WERI-Rb-1 (cell line): ENCODE measurements around the gene APBA2.

Experiments used
- DNase-seq: peaks from one replicate; pipeline ENCODE4 v3.0.0-alpha.2; 2020
- H3K27ac ChIP-seq: fragments of 250-450 bp; sonication (Bioruptor Pico); 2 replicates; pipeline ENCODE4 v1.5.1; 2020; ENCODE audit warnings: mild to moderate bottlenecking, moderate library complexity
- H3K27me3 ChIP-seq: fragments of 250-450 bp; sonication (Bioruptor Pico); 2 replicates; pipeline ENCODE4 v1.5.1; 2021; ENCODE audit warnings: mild to moderate bottlenecking, low read depth, moderate library complexity; ENCODE audit not compliant: insufficient read depth, severe bottlenecking
- H3K36me3 ChIP-seq: fragments of 250-450 bp; sonication (Bioruptor Pico); 2 replicates; pipeline ENCODE4 v1.5.1; 2020; ENCODE audit warnings: mild to moderate bottlenecking, moderate library complexity
- H3K4me3 ChIP-seq: 2 replicates; pipeline ENCODE4 v1.5.1; 2011; ENCODE audit warnings: low read depth, mild to moderate bottlenecking, control low read depth, low read length
- H3K9me3 ChIP-seq: fragments of 250-450 bp; sonication (Bioruptor Pico); 2 replicates; pipeline ENCODE4 v1.5.1; 2021; ENCODE audit warnings: mild to moderate bottlenecking, moderate library complexity; ENCODE audit not compliant: severe bottlenecking
- TF ChIP-seq, protein P1 (sequence below): IDR thresholded peaks from 2 replicates; pipeline ENCODE4 v1.5.1; 2011; ENCODE audit warnings: low read depth, mild to moderate bottlenecking, control low read depth, inconsistent platforms, low read length

Gene APBA2

GRCh38 chr15:29103824-29104565 lies 218.2 kb downstream of the APBA2 start:
- H3K27me3 ChIP-seq, result no peaks in the 10 kb centered on the region
- H3K9me3 ChIP-seq, result no peaks in the 10 kb centered on the region
- TF ChIP-seq, protein P1, sequence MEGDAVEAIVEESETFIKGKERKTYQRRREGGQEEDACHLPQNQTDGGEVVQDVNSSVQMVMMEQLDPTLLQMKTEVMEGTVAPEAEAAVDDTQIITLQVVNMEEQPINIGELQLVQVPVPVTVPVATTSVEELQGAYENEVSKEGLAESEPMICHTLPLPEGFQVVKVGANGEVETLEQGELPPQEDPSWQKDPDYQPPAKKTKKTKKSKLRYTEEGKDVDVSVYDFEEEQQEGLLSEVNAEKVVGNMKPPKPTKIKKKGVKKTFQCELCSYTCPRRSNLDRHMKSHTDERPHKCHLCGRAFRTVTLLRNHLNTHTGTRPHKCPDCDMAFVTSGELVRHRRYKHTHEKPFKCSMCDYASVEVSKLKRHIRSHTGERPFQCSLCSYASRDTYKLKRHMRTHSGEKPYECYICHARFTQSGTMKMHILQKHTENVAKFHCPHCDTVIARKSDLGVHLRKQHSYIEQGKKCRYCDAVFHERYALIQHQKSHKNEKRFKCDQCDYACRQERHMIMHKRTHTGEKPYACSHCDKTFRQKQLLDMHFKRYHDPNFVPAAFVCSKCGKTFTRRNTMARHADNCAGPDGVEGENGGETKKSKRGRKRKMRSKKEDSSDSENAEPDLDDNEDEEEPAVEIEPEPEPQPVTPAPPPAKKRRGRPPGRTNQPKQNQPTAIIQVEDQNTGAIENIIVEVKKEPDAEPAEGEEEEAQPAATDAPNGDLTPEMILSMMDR, result peak; percentile 93
- peak overlapping the region; percentile 61 for H3K27ac ChIP-seq
- no peak overlapping the region for H3K4me3 ChIP-seq
- DNase-seq, result peak; percentile 93
- H3K36me3 ChIP-seq, result peaks cover 4% of the 10 kb centered on the region

GRCh38 chr15:29104566-29104880 lies 218.7 kb downstream of the APBA2 start:
- H3K4me3 ChIP-seq, result no peak overlapping the region
- H3K27ac ChIP-seq, result peak overlapping the region; percentile 61
- no peaks in the 10 kb centered on the region for H3K9me3 ChIP-seq
- H3K27me3 ChIP-seq, result no peaks in the 10 kb centered on the region
- no peak for DNase-seq
- H3K36me3 ChIP-seq, result peaks cover 3% of the 10 kb centered on the region
- TF ChIP-seq, protein P1, result no peak

- H3K36me3 ChIP-seq, result peaks cover 3% of the 10 kb centered on the region
- H3K27me3 ChIP-seq, result no peaks in the 10 kb centered on the region
- TF ChIP-seq, protein P1, result no peak
- no peak for DNase-seq
- H3K27ac ChIP-seq, result no peak overlapping the region
- H3K9me3 ChIP-seq, result no peaks in the 10 kb centered on the region
- H3K4me3 ChIP-seq, result no peak overlapping the region
Observed at GRCh38 chr15:29105151-29105854, 219.5 kb downstream of the APBA2 start.

DNA sequence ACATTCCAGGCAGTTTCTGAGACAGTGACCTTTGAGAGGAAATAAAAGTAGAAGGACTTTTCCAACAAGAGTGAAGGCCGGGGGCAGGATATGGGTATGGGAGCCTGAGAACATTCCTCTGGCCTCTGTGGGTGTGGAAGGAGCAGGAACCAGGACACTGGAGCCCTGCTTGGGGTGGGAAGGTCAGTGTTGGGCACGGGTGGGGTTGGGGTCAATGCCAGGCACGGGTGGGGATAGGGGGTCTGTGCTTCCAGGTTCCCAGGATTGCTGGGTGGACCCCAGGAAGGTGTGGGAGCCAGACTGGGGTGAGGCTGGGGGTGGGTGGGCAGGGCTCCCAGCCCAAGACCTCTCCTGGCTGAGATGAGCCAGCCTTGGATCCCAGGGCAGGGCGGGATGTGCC lies 220.3 kb downstream of the APBA2 start:
- Histone ChIP-seq H3K27me3 (no peaks in the 10 kb centered on the region), H3K9me3 (no peaks in the 10 kb centered on the region), H3K36me3 (peaks cover 3% of the 10 kb centered on the region), H3K4me3 (no peak overlapping the region), H3K27ac (no peak overlapping the region)
- TF ChIP-seq, protein P1, result no peak
- DNase-seq, result no peak

GRCh38 chr15:29106551-29107290 lies 220.9 kb downstream of the APBA2 start:
- DNase-seq, result no peak
- Histone ChIP-seq H3K27ac (no peak overlapping the region), H3K27me3 (no peaks in the 10 kb centered on the region), H3K36me3 (peaks cover 3% of the 10 kb centered on the region), H3K9me3 (no peaks in the 10 kb centered on the region), H3K4me3 (no peak overlapping the region)
- TF ChIP-seq, protein P1, result no peak
